GDM1 (cell line): Measurements from ENCODE around the gene STX4.

Source experiments
- DNase-seq: peaks from one replicate; lab custom pipeline; 2025; lab: John Stamatoyannopoulos, UW

Gene STX4

GRCh38 chr16:31032736-31033708 lies at the start of gene STX4:
Gene STX4, plus strand, starts transcription at chr16:31033558. Its CDS starts 248 bp downstream, at chr16:31033806.
- DNase-seq = peak; percentile 92

GRCh38 chr16:30983898-30984610 lies 49.3 kb upstream of the STX4 start:
- no peak for DNase-seq

- DNase-seq = peak; percentile 30
Observed at GRCh38 chr16:30984669-30985400, 48.5 kb upstream of the STX4 start, which contains the start of gene HSD3B7. Gene HSD3B7, plus strand, starts transcription at chr16:30985207. Its CDS starts 452 bp downstream, at chr16:30985659.

GRCh38 chr16:30985401-30986128 lies 47.8 kb upstream of the STX4 start:
- DNase-seq = no peak

- DNase-seq = no peak
Observed at GRCh38 chr16:30986129-30986991, 47.0 kb upstream of the STX4 start.

- no peak for DNase-seq
Observed at GRCh38 chr16:30987581-30988190, 45.7 kb upstream of the STX4 start.

GRCh38 chr16:30989469-30990047 lies 43.8 kb upstream of the STX4 start:
- no peak for DNase-seq

GRCh38 chr16:30990105-30990504 lies 43.3 kb upstream of the STX4 start:
- no peak for DNase-seq

- DNase-seq = no peak
Observed at GRCh38 chr16:30991052-30991451, 42.3 kb upstream of the STX4 start.

- no peak for DNase-seq
Observed at GRCh38 chr16:30992276-30992780, 41.0 kb upstream of the STX4 start.

GRCh38 chr16:30992931-30993816 lies 40.2 kb upstream of the STX4 start:
- no peak for DNase-seq

- no peak for DNase-seq
Observed at GRCh38 chr16:30995927-30996323, 37.4 kb upstream of the STX4 start.

- DNase-seq = no peak
Observed at GRCh38 chr16:30996324-30996984, 36.9 kb upstream of the STX4 start.

- no peak for DNase-seq
Observed at GRCh38 chr16:30996985-30997724, 36.2 kb upstream of the STX4 start.

- no peak for DNase-seq
Observed at GRCh38 chr16:30997725-30998711, 35.3 kb upstream of the STX4 start.
